GM19372 (cell line): ENCODE data around the gene LPP.

ENCODE experiments used
- ATAC-seq: cut with Tn5 transposase; IDR thresholded peaks from one replicate; pipeline ENCODE4 v1.9.1; 2021; ENCODE audit warnings: mild to moderate bottlenecking, low read depth, moderate library complexity; ENCODE audit not compliant: unreplicated experiment

Gene LPP

DNA sequence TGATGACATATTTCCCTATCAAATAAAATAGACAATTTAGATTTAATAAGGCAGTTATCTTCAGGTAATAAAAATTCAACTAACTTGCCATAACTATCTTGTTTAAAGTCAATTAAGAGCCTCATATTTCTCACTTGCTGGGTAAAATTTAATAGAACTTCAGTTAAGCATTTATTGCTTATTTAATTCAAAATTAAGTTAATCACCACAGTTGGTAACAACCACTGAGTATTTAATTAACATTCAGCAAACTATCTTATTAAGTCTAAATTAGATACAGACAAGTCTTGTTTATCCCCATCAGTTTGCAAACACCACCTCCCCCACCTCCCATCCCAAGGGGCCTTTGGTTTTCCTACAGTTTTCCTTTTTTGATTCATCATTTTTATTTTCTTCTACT is 14.7 kb downstream of the LPP start:
- no peak for ATAC-seq

- no peak for ATAC-seq
These were observed 16.0 kb downstream of the LPP start for GRCh38 chr3:188169830-188170455.

DNA sequence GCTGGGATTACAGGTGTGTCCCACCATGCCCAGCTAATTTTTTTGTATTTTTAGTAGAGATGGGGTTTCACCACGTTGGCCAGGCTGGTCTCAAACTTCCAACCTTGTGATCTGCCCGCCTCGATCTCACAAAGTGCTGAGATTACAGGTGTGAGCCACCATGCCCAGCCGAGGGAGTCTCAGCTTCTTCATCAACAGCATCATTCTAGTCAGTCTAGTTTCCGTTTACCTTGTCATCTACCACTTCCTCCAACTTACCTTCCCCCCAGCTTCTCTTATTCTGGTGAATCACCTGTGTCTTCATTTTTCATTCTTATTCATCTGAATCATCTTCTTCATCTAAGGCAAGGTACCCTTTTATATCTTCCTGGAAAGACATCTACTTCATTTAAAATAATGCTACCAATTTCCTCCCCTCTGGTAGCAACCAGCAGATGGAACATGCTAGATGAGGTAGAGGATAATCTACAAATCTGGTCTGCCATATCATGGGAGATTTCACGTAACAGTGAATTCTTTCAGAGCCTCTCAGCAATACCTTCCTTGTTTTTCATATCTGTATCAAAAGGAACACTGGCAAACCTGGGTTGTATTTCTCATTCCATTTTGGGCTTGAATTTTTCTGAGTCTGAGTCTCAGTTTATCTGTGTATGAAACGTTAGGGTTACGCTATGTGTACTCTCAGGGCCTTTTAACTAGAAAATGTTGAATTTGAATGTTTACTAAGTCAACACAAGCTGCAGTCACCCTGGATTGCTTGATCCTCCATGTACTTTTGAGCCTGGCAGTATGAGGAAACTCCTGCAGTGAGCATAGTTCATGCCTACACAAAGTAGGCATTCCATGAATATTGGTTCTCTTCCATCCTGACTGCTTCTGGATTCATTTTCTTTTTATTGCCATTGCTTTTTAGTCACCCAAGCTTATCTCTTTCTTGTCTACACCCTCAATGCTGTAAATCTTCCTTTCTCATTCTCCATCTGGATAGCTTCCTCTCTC is 16.8 kb downstream of the LPP start:
- ATAC-seq, result no peak

DNA sequence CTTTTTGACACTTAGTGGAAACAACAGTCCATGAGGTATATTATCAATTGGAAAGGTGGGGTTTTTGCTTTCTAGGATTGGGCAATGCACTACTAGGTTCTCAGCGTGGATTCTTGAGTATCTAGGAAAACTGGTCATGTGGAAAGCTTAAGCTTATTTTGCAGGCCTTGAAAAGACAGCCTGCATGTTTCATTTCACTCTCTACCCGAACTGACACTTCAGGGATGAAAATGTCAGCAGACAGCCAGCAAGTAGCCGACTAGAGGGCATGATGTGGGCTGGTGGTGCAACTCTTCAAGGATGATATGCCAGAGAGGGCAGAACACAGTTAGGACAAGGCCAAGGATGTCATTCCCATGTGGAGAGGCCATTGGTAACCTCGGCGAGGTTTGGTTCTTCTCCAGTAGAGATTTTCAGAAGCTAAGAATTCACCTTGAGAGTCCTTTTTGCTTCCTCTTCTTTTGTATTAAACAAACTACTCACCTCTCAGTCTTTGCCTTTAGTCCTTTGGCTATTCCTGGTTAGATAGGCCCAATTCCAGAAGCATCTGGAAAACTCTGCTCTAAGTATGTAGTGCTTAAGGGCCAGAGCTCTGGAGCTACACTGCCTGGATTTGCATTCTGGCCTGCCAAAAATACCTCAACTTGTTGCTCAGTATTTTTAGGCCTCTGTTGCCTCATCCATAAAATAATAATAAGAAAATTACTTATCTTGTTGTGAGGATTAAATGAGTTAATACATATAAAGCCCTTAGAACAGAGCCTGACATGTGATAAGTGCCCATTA is 17.9 kb downstream of the LPP start:
- no peak for ATAC-seq

DNA sequence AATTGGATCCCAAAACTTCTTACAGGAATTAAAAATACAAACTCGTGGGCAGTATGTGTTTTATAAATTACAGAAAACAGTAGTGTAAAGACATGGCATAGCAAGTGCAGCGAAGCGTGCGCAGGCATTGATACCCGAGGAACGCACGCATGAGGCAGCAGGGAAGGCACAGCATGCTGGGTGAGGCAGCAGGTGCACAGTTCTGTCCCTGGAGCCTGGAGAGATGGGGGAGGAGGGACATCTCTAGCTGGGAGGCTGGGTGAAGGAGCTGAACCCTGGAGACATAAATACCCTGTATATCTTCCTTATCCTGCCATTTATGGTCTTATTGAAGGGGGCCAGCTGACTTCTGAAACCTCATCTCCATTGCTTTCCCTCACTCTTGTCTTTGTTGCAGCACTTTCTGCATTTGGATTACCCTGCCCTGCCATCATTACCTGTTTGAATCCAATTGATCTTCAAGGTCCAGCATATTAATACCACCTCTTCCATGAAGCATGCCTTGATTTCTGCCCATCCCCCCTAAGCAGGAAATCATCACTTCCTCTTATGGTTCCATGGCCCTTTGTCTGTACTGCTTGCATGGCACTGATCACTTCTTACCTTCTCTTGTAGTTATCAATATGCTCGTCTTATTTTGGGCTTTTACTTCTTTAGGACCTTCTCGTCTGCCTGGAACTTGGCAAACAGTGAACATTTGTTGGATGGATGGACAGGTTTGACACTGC is 20.5 kb downstream of the LPP start:
- ATAC-seq, result no peak

- no peak for ATAC-seq
These were observed 22.5 kb downstream of the LPP start for GRCh38 chr3:188176476-188176875.

DNA sequence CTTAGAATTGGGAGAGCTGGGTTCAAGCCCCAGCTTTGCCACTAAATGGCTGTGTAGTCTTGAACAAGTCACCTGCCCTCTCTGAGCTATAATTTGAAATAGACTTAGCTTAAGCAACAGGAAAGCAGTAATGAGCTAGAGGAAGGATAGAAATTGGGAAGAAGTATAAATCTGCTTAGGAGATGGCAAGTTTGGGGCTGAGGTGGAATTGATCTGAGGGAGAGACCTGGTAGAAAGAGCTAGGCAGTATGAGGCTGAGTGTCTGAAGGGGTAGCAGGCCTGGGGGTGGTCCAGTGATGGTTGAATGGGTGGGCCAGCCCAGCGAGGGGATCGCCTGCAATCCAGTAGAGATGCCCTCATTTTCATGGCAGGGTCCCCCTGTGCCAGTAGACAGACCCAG is 22.9 kb downstream of the LPP start:
- no peak for ATAC-seq

GRCh38 chr3:188177721-188178120 is 23.8 kb downstream of the LPP start:
- ATAC-seq, result no peak

GRCh38 chr3:188178293-188178936 is 24.5 kb downstream of the LPP start:
- ATAC-seq, result no peak

DNA sequence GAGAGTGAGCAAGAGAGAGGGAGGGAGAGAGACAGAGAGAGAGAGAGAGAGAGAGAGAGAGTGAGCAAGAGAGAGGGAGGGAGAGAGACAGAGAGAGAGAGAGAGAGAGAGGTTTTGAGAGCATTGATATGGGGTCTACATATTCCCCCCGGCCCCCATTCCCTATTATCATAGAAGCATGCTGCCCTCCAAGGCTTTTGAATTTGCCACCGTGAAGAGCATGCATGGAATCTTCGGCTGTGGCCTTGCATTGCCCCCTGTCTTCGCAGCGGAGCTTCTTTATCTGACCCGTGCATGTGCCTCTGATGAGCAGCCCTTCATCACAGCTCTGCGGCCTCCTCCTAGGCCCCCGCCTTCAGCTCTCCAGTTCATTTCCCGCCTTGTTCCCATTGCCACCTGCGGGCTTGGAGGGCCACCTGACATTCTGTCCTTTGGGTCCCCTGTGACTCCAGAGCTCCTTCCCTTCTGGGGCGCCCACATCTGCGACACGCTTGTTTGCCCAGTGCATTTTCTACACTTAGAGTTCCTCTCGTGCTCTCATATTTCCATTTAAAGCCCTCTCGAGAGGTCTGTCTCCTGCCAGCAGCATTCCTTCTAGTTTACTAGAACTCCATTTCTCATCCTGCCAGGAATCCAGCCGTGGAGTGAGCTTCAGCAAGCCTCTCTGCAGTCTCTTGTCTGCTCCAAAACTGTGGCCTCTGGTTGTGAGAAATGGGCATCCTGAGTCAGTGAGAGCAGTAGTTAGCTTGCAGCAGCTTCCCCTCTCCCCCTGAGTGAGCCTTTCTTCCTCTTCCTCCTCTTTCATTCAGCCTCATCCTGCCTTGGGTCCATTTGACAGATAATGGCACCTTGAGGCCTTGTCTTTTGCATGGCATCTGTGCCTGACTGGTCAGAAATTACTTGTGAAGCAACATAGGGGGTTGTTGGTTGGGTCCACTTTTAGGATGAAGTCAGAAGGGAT is 25.3 kb downstream of the LPP start:
- ATAC-seq, result no peak

DNA sequence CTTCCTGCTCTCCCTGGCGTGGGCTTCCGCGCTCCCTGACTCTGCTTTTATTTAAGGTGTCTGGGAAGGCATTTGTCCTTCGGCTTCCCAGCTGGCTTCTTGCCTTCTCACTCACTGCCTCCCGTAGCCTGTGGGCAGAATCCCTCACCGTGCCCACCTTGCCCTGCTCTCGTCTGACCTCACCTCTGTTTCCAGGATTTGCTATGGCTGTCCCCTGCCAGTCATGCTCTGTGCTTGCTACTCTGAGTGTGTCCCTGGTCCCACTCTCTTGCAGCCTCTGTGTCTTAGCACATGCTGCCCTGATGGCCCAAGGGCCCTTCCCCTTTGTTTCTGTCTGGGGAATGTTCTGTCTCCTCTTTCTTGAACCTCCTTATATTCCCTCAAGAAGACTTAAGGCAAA is 26.2 kb downstream of the LPP start:
- no peak for ATAC-seq

- no peak for ATAC-seq
These were observed 29.5 kb downstream of the LPP start for GRCh38 chr3:188183452-188183851.

DNA sequence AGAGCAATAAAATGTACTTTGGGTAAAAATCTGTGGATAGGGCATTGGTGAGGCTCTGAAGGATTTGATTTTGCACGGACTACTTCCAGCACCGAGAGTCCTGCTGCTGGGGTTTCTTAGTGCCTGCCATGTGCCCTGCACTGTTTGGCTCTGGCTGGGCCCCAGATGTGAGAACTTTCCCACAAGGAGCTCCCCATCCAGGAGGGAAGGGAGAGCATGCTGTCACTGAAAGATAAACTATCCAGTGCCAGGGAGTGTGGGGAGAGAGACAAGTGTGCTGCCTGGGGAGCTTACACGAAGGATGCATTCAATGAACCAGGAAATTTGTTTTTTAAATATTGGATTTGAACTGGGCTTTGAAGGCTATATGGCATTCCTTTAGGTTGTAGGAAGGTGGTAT is 30.2 kb downstream of the LPP start:
- no peak for ATAC-seq

GRCh38 chr3:188184649-188185048 is 30.7 kb downstream of the LPP start:
- ATAC-seq, result no peak

- no peak for ATAC-seq
These were observed 31.8 kb downstream of the LPP start for GRCh38 chr3:188185717-188186251.

GRCh38 chr3:188187053-188187452 is 33.1 kb downstream of the LPP start:
- ATAC-seq, result no peak

GRCh38 chr3:188188911-188189310 is 35.0 kb downstream of the LPP start:
- no peak for ATAC-seq

DNA sequence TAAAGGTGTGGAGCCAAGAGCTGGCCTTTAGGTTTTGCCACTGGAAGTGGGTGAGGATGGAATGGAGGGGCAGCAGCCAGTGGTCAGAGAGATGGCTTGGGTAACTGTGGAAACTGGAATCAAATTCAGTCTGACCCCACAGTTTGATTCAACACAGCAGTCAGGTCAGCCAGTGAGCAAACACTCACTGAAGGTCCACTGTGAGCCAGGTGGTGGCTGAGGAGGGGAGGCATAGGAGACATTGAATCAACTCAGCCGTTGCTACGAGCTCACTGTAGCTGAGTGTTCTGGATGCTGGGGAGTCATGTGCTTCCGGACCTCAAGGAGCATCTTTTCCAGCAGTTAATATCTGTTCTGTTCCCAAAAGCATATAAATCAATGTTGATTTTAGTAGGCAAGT is 37.5 kb downstream of the LPP start:
- ATAC-seq, result no peak

DNA sequence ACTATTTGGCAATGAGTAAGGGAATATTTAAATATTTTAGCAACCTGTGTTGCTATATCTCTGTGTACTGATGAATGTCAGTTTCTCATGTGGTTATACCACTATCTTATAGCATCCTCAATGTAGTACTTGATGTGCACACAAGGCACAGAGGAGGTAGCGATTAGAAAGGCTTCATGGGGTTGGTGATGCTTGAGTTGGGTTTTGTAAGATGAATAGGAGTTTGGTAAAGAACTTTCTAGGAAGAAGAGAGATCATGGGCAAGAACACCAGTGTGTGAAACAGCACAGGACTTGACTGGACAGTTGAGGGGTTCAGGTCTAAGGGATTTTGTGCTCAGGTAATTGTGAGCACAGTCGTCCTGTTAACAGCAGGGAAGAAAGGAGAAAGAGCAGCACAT is 38.1 kb downstream of the LPP start:
- no peak for ATAC-seq
